K562 (cell line): Measurements from ENCODE around the gene FERMT3. TPM values are rescaled to one million over a fixed set of nuclear protein-coding genes. Genes with fewer than 3 reads are reported as not detected.
A peak's percentile ranks its signal among the peaks of the same experiment; 100 is the strongest.

Experiments used
- ATAC-seq: fragments of 200-7000 bp; cut with Tn5 transposase; 3 replicates; pipeline ENCODE4 v1.9.1; 2020; ENCODE audit warnings: moderate library complexity
- BruUV-seq: library from RNA; stranded (reverse); fragments of 400-500 nt; replicated peaks from 2 replicates; lab custom pipeline; 2021; lab: Mats Ljungman, UMichigan
- CTCF ChIA-PET: fragments of 300-600 bp; formaldehyde crosslinking; extraction: SDS; loops from one replicate; lab custom pipeline; 2021; ENCODE audit warnings: low intra/inter-chr PET ratio; lab: Yijun Ruan, JAX
- POLR2A ChIA-PET: fragments of 300-600, 350-650 bp; sonication (Branson Sonifier 250); formaldehyde crosslinking; extraction: SDS; loops from one replicate; lab custom pipeline; 2021; ENCODE audit warnings: antibody characterized with exemption, inconsistent platforms; lab: Yijun Ruan, JAX
- DNase-seq, 4 experiments: peaks; one replicate each; pipeline versions ENCODE4 v3.0.0 to v3.0.0-alpha.2; 2011 to 2018; ENCODE audit warnings: low spot score in 3 of 4, mixed read lengths in 3 of 4; ENCODE audit errors: extremely low read depth in 1 of 4
- FAIRE-seq: peaks from 2 replicates; lab custom pipeline; 2011; peaks lifted over from hg19 to GRCh38; lab: Jason Lieb, UNC
- H2AFZ ChIP-seq: 2 replicates; pipeline ENCODE4 v1.6.0; 2011; ENCODE audit warnings: low read depth, low read length, control low read depth, inconsistent platforms
- H3K27ac ChIP-seq: fragments of 200-600 bp; 3 replicates; pipeline ENCODE4 v1.8.0; 2011; ENCODE audit warnings: low read depth, mild to moderate bottlenecking, control low read depth, inconsistent platforms, low read length, moderate library complexity, mixed read lengths; ENCODE audit errors: extremely low read depth
- H3K27me3 ChIP-seq, 2 experiments: fragments of 300-600 bp in 1 of 2; 2 replicates in 1 of 2; 3 replicates in 1 of 2; pipeline versions ENCODE4 v1.6.0 to v1.8.0; 2011; ENCODE audit warnings: inconsistent platforms in 2 of 2, low read length in 2 of 2, mild to moderate bottlenecking in 1 of 2, mixed read lengths in 1 of 2, moderate library complexity in 1 of 2; ENCODE audit not compliant: control insufficient read depth in 2 of 2, insufficient read depth in 2 of 2
- H3K36me3 ChIP-seq: fragments of 300-600 bp; 3 replicates; pipeline ENCODE4 v1.8.0; 2011; ENCODE audit warnings: mild to moderate bottlenecking, low read length, inconsistent platforms; ENCODE audit not compliant: control insufficient read depth, insufficient read depth
- H3K4me1 ChIP-seq, 2 experiments: fragments of 200-600 bp in 1 of 2; replicated peaks in 1 of 2; 2 replicates in 1 of 2; 3 replicates in 1 of 2; pipeline versions ENCODE4 v1.5.1 to v1.8.0; 2011; ENCODE audit warnings: inconsistent platforms in 2 of 2, low read length in 2 of 2, mild to moderate bottlenecking in 1 of 2, mixed read lengths in 1 of 2, moderate library complexity in 1 of 2; ENCODE audit not compliant: control insufficient read depth in 2 of 2, insufficient read depth in 2 of 2
- H3K4me2 ChIP-seq: 2 replicates; pipeline ENCODE4 v1.6.1; 2011; ENCODE audit warnings: low read length, control low read depth, inconsistent platforms, mixed read lengths; ENCODE audit not compliant: insufficient read depth
- H3K4me3 ChIP-seq: fragments of 200-600 bp; sonication (generic), shearing (Covaris generic); 2 replicates; pipeline ENCODE4 v1.5.1; 2016; ENCODE audit warnings: control low read depth, inconsistent platforms
- H3K79me2 ChIP-seq: fragments of 200-600 bp; 3 replicates; pipeline ENCODE4 v1.8.0; 2011; ENCODE audit warnings: low read length, inconsistent platforms; ENCODE audit not compliant: control insufficient read depth, insufficient read depth
- H3K9ac ChIP-seq, 2 experiments: 2 replicates each; pipeline versions ENCODE4 v1.6.0 to v1.6.1; 2011; ENCODE audit warnings: low read depth in 2 of 2, low read length in 2 of 2, control low read depth in 1 of 2, inconsistent platforms in 1 of 2, mild to moderate bottlenecking in 1 of 2, mixed read lengths in 1 of 2; ENCODE audit not compliant: insufficient read depth in 1 of 2
- H3K9me1 ChIP-seq: one replicate; pipeline ENCODE4 v1.6.0; 2011; ENCODE audit warnings: inconsistent platforms, mild to moderate bottlenecking, low read length, moderate library complexity; ENCODE audit not compliant: control insufficient read depth, insufficient read depth
- H3K9me3 ChIP-seq: replicated peaks from 2 replicates; pipeline ENCODE4 v1.5.1; 2011; ENCODE audit warnings: low read depth, low read length, inconsistent platforms; ENCODE audit not compliant: control insufficient read depth, insufficient read depth
- H4K20me1 ChIP-seq: replicated peaks from 2 replicates; pipeline ENCODE4 v1.6.1; 2011; ENCODE audit warnings: low read length, inconsistent platforms, mixed read lengths; ENCODE audit not compliant: control insufficient read depth, insufficient read depth
- DPF2 ChIP-seq: fragments of 450-650 bp; IDR thresholded peaks from 2 replicates; pipeline ENCODE4 v1.6.1; 2016
- EGR1 ChIP-seq: fragments of 450-650 bp; conservative IDR thresholded peaks from 2 replicates; pipeline ENCODE4 v1.6.1; 2017; ENCODE audit warnings: mild to moderate bottlenecking
- IFI16 ChIP-seq: fragments of 250-450 bp; sonication (Bioruptor Pico); IDR thresholded peaks from 2 replicates; pipeline ENCODE4 v2.1.2; 2022; ENCODE audit warnings: mild to moderate bottlenecking, inconsistent platforms
- MYC ChIP-seq, 2 experiments: fragments of 250-450 bp in 1 of 2; sonication (Bioruptor Pico) in 1 of 2; IDR thresholded peaks; 2 replicates each; pipeline versions ENCODE4 v1.5.1 to v1.6.1; 2012 to 2021; ENCODE audit warnings: low read depth in 2 of 2, borderline replicate concordance in 1 of 2, improper control_type of control experiment in 1 of 2, low read length in 1 of 2, mild to moderate bottlenecking in 1 of 2, moderate library complexity in 1 of 2
- SMARCA5 ChIP-seq: fragments of 450-650 bp; IDR thresholded peaks from 2 replicates; pipeline ENCODE4 v1.6.1; 2016
- WGBS: fragments of 100-300 bp; shearing (Covaris generic); methylation state at CpG from one replicate; pipeline ENCODE4 v1.1.6; 2016; ENCODE audit warnings: low coverage, mixed read lengths; ENCODE audit not compliant: insufficient coverage; ENCODE audit errors: missing lambda C conversion rate; 5-methylcytosine and 5-hydroxymethylcytosine counted together
- in situ Hi-C: fragments of 300-500 bp; cut with MboI; formaldehyde crosslinking; loops from 4 replicates; pipeline ENCODE4 v1.15.0; 2018; ENCODE audit warnings: inconsistent platforms, mixed read lengths
- intact Hi-C: fragments of 100-400 bp; cut with micrococcal nuclease; formaldehyde crosslinking; loops from 2 replicates; pipeline ENCODE4 v1.14.2; 2022
- polyA plus RNA-seq, 8 experiments: library from polyadenylated mRNA; depleted of rRNA in 4 of 8; stranded (reverse) in 5 of 8; unstranded in 3 of 8; fragments of >200 nt; fragmentation: Nextera tagmentation in 2 of 8; fragmentation: Illumina TruSeq in 1 of 8; extraction: Ambion mirVana in 2 of 8; extraction: Trizol in 1 of 8; gene quantifications; 2 replicates each; pipeline versions ENCODE4 v1.2.1 to v1.2.3, GENCODE V29; 2011 to 2014; ENCODE audit warnings: inconsistent platforms in 1 of 8, missing spikeins in 1 of 8
- total RNA-seq, 7 experiments: library from RNA; depleted of rRNA in 6 of 7; stranded (reverse); fragments of >200 nt in 6 of 7; fragmentation: Illumina TruSeq in 2 of 7; extraction: Trizol in 2 of 7; gene quantifications; 2 replicates each; pipeline versions ENCODE4 v1.2.1 to v1.2.3, GENCODE V29; 2011 to 2021; ENCODE audit warnings: low replicate concordance in 1 of 7
- TF ChIP-seq, protein P1 (sequence below): fragments of 200-800 bp; sonication (Bioruptor generic); IDR thresholded peaks from 2 replicates; pipeline ENCODE4 v1.6.1; 2017; ENCODE audit warnings: missing genetic modification characterization, missing compliant biosample characterization
- TF ChIP-seq, protein P2 (sequence below): fragments of 450-650 bp; IDR thresholded peaks from 2 replicates; pipeline ENCODE4 v1.6.1; 2016; ENCODE audit warnings: mild to moderate bottlenecking, moderate library complexity

Gene FERMT3
- total and polyA plus RNA-seq, 9 of the 15 experiments (the other 6 are each of a cell fraction or from before 2014, with no cell fraction given), result 3.2 to 275 (median 79.7) TPM

DNA sequence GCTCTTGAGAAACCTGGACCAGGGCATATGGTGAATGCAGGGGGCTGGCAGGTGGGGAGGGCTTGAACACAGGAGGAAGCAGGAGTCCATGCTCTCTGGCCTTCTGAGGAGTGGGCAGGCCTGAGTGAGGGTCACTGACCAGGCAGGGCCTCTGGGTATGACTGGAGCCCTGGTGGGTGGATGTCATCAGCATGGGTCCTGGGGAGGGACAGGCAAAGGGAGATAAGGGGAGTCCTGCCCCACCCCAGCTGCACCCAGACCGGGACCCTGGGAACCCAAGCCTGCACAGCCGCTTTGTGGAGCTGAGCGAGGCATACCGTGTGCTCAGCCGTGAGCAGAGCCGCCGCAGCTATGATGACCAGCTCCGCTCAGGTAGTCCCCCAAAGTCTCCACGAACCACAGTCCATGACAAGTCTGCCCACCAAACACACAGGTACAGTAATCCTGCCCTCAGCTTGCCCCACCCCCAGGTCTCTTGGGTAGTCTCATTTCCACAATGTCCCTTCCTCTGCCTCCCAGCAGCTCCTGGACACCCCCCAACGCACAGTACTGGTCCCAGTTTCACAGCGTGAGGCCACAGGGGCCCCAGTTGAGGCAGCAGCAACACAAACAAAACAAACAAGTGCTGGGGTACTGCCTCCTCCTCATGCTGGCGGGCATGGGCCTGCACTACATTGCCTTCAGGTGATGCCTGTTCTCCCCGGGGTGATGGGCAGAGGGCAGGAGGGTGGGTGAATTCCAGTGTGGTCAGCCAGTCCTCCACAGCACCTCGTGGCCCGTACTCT is 25.9 kb downstream of the FERMT3 start:
- Histone ChIP-seq H3K79me2 (peaks cover 45% of the 10 kb centered on the region), H4K20me1 (no peaks in the 10 kb centered on the region), H3K9me1 (no peaks in the 10 kb centered on the region), H3K4me2 (peak overlapping the region; percentile 67), H3K4me1 (peaks cover 37 to 73% of the 10 kb centered on the region in 2 experiments), H3K27me3 (no peaks in the 10 kb centered on the region), H3K9ac (peak overlapping the region; percentile 48 to 71), H3K4me3 (no peak overlapping the region), H3K36me3 (peaks cover 23% of the 10 kb centered on the region; the same call in 2 of the 3 replicates), H3K9me3 (no peaks in the 10 kb centered on the region), H3K27ac (peak overlapping the region; percentile 47; the same call in 2 of the 3 replicates), H2AFZ (no peak overlapping the region)
- WGBS, result 54% methylated on average over 15 of the region's 15 CpGs
- peak in 2 of 4 experiments; percentile 57 to 76 for DNase-seq
- CTCF ChIA-PET, result no interaction called here
- POLR2A ChIA-PET, result interaction anchor here (1.0 to 2.5 kb wide), 7 partner anchors 9 to 71 kb away, joined by 3 to 11 read pairs (median 5); partner anchors contain the start of genes FERMT3, FKBP2 and PPP1R14B
- BruUV-seq, result no TSS peak
- FAIRE-seq, result peak; percentile 48
- in situ Hi-C loops, result no loop called here
- intact Hi-C loops, result no loop called here
- ATAC-seq, result peak; percentile 3
- TF ChIP-seq DPF2, result peak; percentile 14; the same call in 1 of the 2 replicates
- TF ChIP-seq MYC (IDR thresholded peaks at IDR 0.05; ENCODE audit: low read depth, low read length), result no peak
- TF ChIP-seq MYC (CRISPR knock-in tag; IDR thresholded peaks at IDR 0.05; ENCODE audit: borderline replicate concordance, low read depth), result no peak
- TF ChIP-seq SMARCA5, result no peak
- TF ChIP-seq, protein P1, sequence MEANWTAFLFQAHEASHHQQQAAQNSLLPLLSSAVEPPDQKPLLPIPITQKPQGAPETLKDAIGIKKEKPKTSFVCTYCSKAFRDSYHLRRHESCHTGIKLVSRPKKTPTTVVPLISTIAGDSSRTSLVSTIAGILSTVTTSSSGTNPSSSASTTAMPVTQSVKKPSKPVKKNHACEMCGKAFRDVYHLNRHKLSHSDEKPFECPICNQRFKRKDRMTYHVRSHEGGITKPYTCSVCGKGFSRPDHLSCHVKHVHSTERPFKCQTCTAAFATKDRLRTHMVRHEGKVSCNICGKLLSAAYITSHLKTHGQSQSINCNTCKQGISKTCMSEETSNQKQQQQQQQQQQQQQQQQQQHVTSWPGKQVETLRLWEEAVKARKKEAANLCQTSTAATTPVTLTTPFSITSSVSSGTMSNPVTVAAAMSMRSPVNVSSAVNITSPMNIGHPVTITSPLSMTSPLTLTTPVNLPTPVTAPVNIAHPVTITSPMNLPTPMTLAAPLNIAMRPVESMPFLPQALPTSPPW (CRISPR knock-in tag), result no peak
- TF ChIP-seq, protein P2, sequence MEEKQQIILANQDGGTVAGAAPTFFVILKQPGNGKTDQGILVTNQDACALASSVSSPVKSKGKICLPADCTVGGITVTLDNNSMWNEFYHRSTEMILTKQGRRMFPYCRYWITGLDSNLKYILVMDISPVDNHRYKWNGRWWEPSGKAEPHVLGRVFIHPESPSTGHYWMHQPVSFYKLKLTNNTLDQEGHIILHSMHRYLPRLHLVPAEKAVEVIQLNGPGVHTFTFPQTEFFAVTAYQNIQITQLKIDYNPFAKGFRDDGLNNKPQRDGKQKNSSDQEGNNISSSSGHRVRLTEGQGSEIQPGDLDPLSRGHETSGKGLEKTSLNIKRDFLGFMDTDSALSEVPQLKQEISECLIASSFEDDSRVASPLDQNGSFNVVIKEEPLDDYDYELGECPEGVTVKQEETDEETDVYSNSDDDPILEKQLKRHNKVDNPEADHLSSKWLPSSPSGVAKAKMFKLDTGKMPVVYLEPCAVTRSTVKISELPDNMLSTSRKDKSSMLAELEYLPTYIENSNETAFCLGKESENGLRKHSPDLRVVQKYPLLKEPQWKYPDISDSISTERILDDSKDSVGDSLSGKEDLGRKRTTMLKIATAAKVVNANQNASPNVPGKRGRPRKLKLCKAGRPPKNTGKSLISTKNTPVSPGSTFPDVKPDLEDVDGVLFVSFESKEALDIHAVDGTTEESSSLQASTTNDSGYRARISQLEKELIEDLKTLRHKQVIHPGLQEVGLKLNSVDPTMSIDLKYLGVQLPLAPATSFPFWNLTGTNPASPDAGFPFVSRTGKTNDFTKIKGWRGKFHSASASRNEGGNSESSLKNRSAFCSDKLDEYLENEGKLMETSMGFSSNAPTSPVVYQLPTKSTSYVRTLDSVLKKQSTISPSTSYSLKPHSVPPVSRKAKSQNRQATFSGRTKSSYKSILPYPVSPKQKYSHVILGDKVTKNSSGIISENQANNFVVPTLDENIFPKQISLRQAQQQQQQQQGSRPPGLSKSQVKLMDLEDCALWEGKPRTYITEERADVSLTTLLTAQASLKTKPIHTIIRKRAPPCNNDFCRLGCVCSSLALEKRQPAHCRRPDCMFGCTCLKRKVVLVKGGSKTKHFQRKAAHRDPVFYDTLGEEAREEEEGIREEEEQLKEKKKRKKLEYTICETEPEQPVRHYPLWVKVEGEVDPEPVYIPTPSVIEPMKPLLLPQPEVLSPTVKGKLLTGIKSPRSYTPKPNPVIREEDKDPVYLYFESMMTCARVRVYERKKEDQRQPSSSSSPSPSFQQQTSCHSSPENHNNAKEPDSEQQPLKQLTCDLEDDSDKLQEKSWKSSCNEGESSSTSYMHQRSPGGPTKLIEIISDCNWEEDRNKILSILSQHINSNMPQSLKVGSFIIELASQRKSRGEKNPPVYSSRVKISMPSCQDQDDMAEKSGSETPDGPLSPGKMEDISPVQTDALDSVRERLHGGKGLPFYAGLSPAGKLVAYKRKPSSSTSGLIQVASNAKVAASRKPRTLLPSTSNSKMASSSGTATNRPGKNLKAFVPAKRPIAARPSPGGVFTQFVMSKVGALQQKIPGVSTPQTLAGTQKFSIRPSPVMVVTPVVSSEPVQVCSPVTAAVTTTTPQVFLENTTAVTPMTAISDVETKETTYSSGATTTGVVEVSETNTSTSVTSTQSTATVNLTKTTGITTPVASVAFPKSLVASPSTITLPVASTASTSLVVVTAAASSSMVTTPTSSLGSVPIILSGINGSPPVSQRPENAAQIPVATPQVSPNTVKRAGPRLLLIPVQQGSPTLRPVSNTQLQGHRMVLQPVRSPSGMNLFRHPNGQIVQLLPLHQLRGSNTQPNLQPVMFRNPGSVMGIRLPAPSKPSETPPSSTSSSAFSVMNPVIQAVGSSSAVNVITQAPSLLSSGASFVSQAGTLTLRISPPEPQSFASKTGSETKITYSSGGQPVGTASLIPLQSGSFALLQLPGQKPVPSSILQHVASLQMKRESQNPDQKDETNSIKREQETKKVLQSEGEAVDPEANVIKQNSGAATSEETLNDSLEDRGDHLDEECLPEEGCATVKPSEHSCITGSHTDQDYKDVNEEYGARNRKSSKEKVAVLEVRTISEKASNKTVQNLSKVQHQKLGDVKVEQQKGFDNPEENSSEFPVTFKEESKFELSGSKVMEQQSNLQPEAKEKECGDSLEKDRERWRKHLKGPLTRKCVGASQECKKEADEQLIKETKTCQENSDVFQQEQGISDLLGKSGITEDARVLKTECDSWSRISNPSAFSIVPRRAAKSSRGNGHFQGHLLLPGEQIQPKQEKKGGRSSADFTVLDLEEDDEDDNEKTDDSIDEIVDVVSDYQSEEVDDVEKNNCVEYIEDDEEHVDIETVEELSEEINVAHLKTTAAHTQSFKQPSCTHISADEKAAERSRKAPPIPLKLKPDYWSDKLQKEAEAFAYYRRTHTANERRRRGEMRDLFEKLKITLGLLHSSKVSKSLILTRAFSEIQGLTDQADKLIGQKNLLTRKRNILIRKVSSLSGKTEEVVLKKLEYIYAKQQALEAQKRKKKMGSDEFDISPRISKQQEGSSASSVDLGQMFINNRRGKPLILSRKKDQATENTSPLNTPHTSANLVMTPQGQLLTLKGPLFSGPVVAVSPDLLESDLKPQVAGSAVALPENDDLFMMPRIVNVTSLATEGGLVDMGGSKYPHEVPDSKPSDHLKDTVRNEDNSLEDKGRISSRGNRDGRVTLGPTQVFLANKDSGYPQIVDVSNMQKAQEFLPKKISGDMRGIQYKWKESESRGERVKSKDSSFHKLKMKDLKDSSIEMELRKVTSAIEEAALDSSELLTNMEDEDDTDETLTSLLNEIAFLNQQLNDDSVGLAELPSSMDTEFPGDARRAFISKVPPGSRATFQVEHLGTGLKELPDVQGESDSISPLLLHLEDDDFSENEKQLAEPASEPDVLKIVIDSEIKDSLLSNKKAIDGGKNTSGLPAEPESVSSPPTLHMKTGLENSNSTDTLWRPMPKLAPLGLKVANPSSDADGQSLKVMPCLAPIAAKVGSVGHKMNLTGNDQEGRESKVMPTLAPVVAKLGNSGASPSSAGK, result no peak
- no peak for TF ChIP-seq IFI16 (CRISPR knock-in tag)
- peak; percentile 44 for TF ChIP-seq EGR1
